ENCODE data around the gene ERI2.
A peak's percentile ranks its signal among the peaks of the same experiment; 100 is the strongest.

ERI2 gene, protein sequence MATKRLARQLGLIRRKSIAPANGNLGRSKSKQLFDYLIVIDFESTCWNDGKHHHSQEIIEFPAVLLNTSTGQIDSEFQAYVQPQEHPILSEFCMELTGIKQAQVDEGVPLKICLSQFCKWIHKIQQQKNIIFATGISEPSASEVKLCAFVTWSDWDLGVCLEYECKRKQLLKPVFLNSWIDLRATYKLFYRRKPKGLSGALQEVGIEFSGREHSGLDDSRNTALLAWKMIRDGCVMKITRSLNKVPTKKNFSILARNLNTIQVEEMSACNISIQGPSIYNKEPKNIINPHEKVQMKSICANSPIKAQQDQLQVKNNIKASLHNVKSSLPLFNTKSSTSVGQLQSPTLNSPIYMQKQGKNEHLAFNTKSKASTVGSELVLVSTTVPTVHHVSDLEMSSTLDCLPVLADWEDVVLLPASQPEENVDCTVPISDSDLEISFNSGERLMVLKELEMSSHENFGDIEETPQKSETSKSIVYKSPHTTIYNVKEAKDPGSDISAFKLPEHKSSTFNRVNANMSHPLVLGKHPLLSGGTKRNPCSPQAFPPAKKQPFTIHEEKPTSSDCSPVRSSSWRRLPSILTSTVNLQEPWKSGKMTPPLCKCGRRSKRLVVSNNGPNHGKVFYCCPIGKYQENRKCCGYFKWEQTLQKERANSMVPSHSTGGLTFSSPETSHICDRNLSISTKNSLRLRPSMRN

DNA sequence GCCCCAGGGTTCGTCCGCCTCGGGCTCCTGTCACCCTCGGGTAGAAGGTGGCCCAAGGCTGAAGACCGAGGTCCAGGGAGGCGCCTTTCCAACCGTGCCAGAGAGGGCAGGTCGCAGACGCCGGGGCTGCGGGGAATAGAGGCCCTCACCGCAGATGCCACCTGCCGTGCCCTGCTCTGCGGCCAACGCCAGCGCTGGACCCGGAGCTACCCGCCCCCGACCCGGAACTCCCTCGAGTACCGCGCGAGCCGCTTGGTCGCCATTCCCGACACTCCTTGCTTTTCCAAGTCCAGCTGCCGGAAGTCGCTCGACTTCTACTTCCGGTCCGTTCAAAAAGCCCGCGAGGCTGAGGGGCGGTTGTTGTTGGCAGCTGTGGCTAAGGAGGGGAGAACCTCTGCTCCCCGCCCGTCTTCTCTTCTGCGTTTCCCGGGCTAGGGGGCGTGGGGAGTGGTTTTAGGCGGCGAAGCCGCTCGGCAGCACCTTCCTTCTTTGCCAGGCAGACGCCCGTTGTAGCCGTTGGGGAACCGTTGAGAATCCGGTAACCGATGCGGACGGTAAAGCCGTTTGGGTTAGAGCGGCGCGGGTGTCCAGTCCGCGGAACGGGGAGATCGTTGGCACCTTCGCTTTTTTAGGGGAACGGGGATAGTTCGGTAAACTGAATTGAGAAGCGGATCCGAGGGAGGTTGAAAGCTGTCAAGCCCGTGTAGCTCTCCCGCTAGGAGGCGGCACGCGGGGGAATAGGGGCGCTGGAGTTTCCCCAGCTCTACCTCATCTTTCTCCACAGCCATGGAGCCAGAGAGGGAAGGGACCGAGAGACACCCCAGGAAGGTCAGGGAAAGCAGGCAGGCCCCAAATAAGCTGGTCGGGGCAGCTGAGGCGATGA is at the start of gene ERI2, which contains the start of gene REXO5:
TSS of gene ERI2 (minus strand) at position 305 of the 883 bp plus-strand sequence. CDS start at position 263, 42 bp downstream.
TSS of gene REXO5 (plus strand) at position 360 of the 883 bp plus-strand sequence. CDS start at position 787, 427 bp downstream.
- peak; percentile 94 to 95 for DNase-seq

DNA sequence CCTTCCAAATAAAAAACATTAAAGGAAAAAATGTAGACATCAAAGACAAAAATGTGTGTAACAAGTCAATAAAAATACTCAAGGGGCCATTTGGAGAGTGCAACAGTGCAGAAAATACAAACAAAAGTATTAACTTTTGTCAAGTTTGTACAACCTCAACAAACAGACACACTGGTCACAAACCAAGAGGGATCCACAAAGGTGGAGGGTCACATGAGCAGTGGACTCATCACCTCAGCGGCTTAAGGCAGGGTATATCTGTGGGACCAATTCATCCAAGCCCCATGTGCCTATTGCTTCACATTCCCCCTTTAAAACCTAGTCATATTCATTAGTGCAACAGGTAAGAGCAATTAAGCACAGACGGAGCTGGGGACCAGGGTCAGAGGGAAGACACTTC is 48.7 kb upstream of the ERI2 start:
- no peak for DNase-seq

DNA sequence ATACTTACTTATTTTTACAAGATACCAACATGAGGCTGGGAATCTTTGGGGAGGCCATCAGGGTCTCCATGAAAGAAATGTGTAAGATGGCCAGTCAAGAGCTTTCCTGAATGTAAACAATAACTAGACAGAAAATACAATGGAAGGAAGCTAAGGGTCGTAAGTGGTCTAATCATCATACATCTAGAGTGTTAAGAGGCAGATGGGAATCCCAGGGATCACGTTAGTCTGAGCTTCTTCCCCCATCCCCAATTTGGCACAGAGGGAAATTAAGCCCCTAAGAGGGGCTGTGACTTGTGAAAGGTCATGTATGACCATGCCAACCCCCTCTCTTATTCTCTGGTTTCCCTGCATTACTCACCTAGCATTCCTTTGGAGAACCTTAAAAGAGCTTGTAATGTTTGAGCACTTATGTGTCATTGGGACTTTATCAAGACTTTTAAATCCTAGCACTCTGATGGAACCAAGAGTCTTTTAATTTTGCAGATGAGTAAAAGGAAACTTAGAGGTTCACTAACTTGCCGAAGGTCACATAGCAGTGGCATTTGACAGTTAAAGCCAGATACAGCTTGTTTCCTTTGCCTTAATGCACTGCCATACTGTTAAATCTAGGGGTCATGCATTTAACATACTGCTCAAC is 47.8 kb upstream of the ERI2 start:
- DNase-seq, result no peak

DNA sequence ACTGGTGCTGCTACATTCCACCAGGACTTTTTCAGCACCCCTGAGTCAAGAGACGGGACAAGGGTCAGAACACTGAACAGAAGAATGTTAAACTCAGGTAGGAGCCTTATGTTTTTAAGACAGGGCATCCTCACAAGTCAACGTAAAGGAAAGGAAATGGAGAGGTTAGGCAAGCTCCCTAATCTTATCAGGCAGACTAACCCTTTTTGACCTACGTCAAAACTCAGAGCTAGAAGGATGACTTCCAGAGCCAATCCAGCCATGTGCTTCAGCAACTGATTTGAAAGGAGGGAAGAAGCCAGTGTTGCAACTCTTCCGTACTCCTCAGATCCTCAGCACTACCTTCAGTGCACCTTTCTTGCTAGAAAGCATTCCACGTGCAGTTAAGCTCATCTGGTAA is 46.9 kb upstream of the ERI2 start:
- no peak for DNase-seq

DNA sequence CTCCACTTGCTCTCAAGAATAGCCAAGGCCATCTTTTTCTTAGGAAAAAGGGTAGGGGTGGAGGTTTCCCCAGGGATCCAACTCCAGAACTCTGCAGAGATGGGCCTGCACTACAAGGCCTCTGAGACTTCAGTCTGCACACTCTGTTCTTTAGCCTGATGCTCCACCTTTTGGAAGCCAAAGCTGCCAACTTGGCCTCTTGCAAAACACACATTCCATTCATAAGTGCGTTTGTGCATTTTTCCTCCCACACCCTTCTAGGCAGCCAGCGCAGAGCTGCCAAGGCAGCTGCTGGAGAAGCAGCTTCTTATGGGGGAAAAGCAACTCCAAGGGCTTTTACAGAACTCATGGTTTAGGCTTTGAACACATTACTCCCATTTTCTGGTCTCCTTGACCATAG is 45.3 kb upstream of the ERI2 start:
- DNase-seq, result no peak

DNA sequence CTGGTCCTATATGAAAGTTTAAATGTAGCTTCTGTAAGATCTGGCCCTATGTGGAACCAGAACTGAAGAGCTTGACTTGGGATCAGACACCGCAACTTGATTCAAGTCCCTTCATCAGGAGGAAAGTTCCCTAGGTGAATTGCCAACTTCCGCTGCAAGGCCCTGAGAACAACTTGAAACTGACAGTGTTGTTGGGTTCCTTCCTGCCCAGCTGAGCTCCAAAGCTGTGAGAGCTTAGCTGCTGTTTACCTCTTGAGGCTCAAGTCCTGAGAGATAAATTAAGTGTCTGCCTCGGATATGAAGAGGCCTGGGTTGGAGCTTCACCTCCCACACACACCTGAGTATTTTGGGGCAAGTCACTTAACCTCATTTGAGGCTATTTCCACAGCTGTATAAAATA is 44.7 kb upstream of the ERI2 start:
- no peak for DNase-seq

DNA sequence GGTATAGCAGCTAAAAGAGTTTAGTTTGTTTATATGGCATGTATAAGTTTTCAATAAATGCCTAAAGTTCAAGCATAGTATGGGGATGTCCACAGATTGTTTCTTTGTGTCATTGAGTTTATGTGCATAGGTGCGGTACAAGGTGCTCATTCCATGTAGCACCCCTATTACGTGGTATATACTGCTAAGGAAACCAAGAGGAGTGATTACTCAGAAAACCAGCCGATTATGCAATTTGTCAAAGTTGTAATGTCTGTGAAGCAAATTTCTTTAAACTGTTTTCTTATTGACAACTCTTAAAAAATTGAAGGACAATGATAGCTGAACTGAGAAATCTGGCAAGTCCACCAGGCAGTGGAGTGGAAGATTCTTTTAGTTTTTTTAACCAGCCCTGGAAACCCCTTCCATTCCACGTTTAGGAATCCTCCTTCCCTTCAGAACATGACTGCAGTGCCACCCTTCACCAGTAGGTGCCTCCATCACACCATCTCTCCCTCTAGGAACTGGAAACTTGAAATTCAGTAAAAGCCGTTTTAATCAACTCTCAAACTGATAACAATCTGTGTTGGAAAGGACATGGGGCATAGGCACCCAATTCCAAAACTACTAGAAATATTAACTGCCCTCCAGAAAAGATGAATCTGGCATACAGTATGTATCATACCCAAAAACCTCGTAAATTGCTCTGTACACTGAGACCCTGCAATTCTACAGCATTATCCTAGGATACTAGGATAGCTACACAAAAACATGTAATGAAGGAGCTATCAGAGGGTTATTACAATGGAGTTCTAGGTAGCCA is 43.5 kb upstream of the ERI2 start:
- peak; percentile 7 to 31 for DNase-seq

DNA sequence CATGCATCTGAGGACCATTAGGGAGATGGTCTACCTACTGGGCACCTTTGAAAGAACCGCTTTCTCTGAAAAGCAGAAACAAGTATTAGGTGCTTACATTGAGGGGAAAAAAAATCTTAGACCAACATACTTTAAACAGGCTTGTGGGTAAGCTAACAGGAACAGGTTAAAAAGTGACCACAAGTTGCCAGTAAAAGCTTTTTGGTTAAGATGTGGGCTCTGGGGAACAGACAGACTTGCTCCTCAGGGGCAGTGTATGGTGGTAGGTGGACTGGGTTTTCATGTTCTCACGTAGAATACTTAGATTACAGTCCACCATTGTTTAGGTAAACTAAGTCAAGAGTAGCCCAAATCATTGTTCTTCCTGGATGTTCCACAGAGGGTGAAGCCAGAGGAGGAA is 41.3 kb upstream of the ERI2 start:
- DNase-seq, result no peak

DNA sequence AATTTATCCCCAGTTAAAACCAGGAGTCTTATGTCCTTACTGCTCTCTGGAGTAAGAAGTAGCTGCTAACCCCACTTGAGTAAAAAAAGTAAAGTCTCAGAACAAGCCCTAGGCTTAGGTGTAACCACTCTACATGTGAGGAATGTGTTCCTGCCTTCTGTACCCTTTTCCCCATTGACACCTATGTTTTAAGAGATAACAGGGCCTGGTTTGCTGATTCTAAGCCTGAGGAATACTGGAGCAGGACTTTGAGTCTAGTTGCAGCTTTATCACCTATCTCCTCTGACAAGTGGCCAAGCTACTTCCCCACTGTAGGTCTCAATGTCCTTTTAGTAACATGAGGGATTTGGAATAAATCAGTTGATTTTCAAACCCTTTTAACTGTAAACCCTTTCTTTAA is 40.3 kb upstream of the ERI2 start:
- DNase-seq, result no peak

DNA sequence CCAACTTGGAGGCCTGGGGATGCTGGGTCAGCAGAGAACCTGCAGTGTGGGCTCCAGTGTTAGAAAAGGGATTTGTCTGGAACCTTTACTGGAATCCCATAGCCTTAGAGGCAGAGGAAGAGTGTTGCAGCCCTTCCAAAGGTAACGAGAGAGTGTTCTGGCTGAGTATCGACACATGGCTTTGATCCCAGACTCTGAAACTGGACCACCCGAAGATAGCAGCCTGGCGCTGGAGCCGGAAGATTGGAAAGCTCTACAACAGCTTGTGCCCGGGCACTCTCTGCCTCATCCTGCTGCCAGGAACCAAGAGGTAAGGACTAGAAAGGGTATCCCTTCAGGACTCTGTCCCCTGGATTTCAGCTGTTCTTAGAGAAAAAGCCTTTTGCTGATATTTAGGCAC is 39.8 kb upstream of the ERI2 start:
- no peak for DNase-seq

DNA sequence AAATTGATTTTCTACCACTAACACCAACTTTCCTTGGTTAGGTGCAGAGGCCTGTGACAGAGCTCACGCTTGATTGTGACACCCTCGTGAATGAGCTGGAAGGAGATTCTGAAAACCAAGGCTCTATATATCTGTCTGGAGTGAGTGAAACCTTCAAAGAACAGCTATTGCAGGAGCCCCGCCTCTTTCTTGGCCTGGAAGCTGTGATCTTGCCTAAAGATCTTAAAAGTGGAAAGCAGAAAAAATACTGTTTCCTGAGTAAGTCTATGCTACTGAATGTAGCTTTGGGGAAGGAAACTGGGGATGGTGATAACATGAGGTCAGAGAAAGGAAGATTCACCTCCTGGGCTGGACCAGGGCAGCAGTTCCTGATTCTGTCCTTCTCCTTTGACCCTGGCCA is 38.3 kb upstream of the ERI2 start:
- no peak for DNase-seq

DNA sequence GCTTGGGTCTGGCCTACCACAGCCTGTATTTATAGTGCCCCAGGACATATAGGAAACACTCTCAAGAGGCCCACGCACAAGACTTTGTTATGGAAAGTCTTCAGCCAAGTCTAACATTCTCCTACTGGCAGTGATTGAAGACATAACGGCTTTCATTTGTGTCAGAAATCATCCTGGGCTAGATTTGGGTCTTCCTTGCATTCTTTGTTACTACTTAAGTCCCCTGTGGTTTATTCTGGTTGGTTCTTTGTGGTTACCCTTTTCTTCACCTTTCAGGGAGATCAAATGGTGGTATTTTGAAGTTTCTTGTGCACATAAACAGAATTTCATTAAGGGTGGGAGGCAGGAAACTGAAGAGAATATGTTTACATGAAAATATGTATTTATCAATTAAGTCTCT is 37.8 kb upstream of the ERI2 start:
- DNase-seq, result no peak

DNA sequence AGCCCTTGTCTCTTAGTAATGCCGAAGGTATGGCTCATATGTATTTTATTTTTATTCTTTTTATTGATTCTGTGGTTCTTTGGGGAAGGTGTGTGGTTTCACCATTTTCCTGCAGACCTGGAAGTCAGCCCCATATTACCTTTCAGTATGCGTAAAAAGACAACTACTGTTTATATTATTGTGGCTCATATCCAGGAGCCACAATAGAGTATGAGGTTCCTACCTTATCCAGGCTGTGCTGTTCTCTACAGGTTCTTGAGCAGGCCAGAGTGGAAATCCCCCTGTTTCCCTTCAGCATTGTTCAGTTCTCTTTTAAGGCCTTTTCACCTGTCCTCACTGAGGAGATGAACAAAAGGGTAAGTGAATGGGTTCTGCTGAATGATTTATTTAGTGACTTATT is 33.2 kb upstream of the ERI2 start:
- DNase-seq, result no peak

DNA sequence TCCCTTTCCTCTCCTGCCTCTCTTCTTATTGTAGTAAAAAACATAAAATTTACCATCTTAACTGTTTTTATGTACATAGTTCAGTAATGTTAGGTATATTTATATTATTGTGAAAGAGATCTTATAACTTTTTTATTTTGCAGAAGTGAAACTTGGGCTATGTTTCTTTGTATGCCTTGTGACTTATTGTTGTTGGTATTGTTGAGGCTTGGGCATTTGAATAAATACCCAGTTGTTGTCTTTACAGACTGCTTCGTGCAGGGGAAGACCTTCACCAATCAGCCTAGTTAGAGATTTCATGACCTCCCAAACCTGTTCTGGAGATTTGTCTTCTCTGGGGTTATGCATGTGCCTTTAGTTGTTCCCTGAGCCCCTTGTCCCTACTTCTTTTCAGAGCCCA is 32.0 kb upstream of the ERI2 start:
- no peak for DNase-seq

DNA sequence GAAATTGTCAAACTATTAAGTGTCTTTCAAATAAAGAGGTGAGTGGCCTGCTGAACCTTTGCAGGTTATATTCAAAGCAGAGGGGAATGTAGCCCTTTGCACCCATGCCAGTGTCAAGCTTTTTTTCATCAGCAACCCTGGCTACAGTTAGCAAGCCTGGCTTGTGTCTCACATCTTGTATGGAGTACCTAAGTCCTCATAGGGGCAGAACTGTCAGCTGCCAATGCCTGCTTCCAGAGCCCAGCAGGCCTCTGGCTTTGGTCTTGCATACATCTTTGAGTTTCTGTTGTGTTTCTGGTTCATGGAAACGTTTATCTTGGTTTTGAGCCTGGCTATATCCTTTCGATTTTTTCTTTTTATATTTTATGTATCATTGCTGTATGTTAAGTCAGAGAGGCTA is 26.8 kb upstream of the ERI2 start:
- DNase-seq, result no peak

DNA sequence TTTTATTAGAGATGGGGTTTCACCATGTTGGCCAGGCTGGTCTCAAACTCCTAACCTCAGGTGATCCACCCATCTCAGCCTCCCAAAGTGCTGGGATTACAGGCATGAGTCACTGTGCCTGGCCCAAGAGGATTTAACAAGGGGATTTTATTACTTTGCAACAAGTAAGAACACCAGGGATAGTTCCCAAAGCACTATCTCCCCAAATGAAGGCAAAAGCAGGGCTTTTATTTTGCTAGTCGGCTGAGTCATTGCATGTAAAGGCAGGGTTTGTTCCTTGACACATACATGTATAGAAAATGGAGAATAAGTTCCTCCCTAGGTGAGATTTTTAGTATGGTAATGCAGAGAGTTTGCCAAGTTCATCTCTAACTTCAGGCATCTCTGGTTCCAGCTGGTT is 24.1 kb upstream of the ERI2 start:
- DNase-seq, result no peak

DNA sequence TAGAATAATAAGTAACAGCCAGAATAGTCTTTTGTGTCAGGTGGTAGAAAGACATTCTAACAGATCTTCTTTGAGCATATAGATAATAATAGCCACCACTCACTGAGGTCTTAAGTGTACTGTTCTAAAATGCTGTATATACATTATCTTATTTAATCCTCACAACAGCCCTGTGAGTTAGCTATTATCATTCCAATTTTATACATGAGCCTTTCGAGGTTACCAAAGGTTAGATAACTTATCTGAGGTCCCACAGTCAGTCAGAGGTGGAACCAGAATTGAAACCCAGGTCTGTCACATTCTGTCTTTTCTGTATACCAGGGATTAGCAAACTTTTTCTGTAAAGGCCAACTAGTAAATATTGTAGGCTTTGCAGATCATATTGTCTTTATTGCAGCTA is 23.3 kb upstream of the ERI2 start:
- no peak for DNase-seq

DNA sequence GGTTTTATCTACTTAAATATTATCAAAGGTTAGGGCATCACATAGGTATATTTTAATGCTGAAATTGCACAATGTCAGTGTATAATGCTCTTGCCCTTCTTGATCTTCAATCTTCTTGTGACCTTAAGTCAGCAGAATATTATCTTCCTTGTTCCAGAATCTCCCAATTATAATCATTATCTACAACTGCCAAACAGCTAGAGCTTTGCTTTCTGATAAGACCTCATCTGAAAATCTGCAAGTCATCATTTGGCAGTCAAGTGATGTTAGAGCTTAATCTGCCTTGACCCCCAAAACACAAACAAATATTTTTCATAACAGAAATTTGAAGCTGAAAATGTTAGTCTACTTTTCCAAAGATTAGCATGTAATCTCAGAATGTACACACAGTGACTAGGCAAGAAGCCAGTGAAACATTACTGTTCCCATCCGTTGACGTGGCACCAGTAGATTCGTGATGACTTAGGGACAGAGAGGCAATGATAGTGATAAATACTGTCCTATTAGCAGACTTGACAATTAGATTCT is 19.8 kb upstream of the ERI2 start:
- DNase-seq, result no peak

DNA sequence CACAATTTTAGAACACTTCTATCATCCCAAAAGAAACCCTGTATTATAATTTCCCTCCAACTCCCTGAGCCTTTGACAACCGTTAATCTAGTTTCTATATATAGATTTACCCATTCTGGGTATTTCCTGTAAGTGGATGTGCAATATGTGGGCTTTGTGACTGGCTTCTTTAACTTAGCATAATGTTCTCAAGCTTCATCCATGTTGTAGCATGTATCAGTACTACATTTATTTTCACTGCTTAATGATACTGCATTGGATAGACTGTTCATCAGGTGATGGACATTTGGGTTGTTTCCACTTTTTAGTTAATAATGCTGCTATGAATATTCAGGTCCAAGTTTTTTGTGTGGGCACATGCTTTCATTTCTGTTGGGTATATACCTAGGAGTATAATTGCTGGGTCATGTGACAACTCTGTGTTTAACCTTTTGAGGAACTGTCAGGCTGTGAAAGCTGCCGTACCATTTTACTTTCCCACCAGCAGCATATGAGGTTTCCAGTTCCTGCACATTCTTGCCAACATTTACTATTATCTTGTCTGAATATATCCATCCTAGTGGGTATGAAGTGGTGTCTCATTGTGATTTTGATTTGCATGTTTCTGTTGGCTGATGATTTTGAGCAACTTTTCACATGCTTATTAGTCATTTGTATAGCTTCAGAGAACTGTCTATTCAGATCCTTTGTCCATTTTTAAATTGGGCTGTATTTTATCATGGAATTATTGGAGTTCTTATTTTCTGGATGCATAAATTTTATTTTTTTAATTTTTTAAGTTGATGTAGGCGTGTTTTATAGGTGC is 16.5 kb upstream of the ERI2 start:
- no peak for DNase-seq

DNA sequence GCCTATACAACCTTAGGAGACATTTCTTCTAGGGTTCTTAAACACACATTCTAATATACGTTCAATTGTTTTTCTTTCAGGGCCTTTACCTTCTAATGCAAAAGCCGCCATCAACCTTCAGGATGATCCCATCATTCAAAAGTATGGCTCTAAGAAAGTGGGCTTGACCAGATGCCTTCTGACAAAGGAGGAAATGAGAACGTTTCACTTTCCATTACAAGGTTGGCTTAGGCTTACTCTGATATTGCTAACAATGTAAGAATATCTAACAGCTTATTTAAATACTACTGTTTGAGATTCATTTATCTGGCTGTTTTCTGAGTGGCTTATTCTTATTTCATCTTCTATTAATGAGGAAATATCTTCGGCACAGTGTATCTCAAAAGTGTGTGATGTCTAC is 15.4 kb upstream of the ERI2 start:
- no peak for DNase-seq

Measured in SHP77 (cell line).